Myocyte (in vitro differentiated cells): ENCODE measurements around the gene AGAP1. TPM values are rescaled to one million over a fixed set of nuclear protein-coding genes. Genes with fewer than 3 reads are reported as not detected.

ENCODE experiments used
- DNase-seq: peaks from one replicate; pipeline ENCODE4 v3.0.0-alpha.2; 2012; ENCODE audit warnings: low read depth
- total RNA-seq: library from RNA; depleted of rRNA; stranded (reverse); fragments of >200 nt; gene quantifications from 2 replicates; pipeline ENCODE4 v1.2.3, GENCODE V29; 2014

Gene AGAP1
- total RNA-seq, 1 donor from 2014 or later = 15.5 TPM

DNA sequence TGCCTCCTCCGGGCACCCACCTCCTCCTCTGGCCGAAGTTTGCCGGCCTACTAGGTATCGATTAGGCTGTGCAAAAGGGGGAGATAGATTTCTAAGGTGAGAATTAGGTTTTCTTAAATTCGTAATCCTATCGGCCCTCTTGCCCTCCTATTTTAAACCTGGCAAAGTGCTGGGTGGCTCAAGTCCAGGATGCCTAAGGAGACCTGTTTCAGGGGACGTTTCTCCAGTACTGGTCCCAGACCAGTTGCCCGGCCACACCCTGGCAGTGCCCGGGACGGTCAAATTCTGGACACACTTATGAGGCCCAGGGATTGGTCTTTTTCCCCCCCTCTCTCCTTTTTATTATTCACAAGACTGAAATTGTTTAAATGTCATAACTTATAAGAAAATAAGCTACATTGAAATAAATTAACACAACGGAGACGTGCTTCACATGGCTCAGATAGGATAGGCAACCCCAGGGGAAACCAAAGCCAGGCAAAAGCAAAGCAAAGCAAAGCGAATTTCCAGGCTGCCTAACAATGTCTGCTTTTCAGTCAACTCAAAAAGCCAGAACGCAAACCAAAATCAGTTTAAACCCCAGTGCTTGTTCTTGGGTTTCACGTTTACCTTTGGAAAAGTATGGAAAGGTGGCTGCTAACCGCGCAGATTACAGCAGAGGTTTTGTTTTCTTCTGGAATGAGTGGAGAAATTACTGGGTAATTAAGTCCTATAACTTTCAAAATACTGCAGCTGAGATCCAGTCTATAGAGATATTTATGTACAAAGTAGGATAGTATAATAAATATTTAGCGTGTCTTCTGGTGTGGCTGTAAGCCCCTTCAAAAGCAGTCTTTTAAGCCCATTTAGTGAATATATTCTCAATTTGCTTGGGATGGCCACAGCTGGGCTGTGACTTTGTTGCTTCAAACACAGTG is 671.3 kb downstream of the AGAP1 start:
- no peak for DNase-seq

GRCh38 chr2:236165842-236166795 is 672.3 kb downstream of the AGAP1 start:
- DNase-seq = no peak

DNA sequence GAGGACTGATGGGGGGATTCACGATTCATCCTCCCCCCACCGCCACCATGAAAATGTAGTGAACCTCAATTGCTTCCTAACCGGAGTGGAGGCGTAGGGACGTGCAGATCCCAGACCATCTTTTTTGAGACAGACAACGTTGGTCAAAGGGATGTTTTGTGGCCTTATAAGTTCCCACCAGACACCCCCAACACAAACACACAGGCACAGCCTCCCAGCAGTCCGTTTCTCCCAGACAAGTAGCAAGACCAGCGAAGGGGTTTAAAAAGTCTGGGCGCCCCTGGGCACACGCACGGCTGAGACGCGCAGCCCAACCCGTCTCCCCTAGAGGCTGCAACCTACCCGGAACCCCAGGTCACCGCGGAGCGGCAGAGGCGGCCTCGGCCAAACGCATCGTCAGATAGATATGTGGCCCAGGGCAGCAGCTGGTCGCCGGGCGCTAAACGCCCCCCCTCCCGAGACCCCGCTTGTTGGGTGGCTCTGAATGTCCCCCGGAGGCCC is 673.0 kb downstream of the AGAP1 start:
- DNase-seq = no peak

- DNase-seq = peak; percentile 55
Observed at GRCh38 chr2:236167297-236168109, 673.7 kb downstream of the AGAP1 start.

- DNase-seq = no peak
Observed at GRCh38 chr2:236168110-236169080, 674.6 kb downstream of the AGAP1 start, which contains the start of gene GBX2. Gene GBX2, minus strand, starts transcription at chr2:236168386. Its CDS starts 415 bp downstream, at chr2:236167971.

DNA sequence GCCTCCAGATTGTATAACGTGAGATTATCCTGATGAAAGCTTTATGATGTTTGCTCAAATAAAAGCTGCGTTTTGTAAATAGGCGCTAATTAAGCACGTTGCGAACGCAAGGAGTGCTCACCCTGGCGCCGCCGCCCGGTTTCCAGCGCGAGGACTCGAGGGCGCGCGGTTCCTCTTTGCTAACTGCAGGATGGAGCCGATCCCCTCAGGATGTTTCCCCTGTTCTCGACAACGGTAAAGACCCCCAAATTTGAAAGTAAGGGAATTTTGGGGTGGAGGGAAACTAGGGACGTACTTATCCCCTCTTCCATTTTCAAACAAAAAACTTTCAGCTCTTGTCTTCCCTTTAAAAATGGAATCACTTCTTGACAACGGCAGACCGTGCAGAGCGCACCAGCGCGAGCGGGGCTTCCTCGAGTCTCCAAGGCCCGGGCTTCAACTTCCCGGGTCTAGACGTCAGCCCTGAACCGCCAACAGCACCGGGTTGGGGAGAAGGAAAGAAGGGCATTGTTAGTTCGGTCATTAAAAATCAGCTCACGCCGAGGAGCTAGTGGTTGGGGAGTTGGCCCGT is 675.4 kb downstream of the AGAP1 start:
- no peak for DNase-seq

- no peak for DNase-seq
Observed at GRCh38 chr2:236169741-236170589, 676.1 kb downstream of the AGAP1 start.

GRCh38 chr2:236170590-236171165 is 676.8 kb downstream of the AGAP1 start:
- DNase-seq = no peak

- DNase-seq = no peak
Observed at GRCh38 chr2:236171181-236171679, 677.4 kb downstream of the AGAP1 start.

DNA sequence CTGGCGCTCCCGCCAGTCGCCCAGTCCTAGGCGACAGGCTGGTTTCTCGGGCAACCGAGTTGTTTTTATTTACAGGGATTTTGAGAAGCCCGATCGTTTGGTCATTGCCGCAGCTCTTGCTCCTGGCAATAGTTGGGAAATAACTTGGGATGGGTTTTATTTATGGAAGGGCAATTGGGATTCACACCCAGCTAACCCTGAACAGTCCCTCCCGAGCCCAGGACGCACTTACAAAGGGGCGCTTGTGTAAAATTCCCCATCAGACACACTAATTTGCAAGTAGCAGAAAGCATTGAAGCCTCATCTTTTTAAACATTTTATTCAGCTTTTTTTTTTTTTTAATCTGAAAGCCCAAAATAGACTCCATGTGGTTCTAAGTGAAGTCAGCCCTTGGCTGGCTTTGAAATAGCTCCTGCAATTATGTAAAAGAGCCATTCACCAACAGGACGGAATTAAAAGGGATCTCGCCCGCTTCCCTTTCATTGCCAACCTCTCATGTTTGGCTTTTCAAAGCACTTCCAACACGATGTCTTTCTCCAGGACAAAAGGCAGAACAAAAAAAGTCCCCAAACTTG is 677.9 kb downstream of the AGAP1 start:
- peak; percentile 29 for DNase-seq

GRCh38 chr2:236172255-236173035 is 678.6 kb downstream of the AGAP1 start:
- no peak for DNase-seq

DNA sequence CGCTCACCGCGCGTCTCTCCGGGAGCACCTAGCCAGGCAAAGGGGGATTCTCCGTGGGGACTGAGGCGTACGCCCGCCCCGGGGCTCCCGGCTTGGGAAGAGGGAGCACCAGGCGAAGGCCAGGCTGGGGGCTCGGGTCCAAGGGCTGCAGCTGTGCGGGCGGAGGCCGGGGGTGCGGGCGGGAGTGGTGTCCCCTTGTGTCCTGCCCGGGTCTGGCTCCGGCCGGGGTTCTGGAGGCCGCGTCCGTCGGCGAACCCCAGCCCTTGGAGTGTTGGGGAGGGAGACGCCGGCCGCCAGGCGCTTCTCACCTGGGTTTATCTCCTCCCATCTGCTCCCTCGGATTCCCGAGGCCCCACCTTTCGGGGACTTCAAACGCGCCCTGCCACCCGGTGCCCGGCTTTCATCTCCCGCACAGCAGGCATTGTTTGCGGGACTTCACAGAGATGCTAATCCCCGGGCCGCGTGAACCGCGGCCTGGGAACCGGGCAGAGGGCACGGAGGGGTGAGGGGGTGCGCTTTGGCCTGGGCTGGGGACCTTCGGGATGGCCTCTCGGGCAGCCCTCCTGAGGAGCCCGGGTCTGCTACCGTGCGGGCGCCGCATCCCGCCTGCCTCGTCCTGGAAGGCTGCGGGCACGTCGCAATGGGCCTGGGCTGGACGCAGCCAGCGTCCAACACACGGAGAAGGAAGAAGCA is 679.3 kb downstream of the AGAP1 start:
- no peak for DNase-seq

- no peak for DNase-seq
Observed at GRCh38 chr2:236173729-236174607, 680.1 kb downstream of the AGAP1 start.

- peak; percentile 35 for DNase-seq
Observed at GRCh38 chr2:236175548-236176150, 681.8 kb downstream of the AGAP1 start.
